Psoas muscle (tissue), 8 donors: Measurements from ENCODE around the gene LMO7. TPM values are rescaled to one million over a fixed set of nuclear protein-coding genes. Genes with fewer than 3 reads are reported as not detected.
A peak's percentile ranks its signal among the peaks of the same experiment; 100 is the strongest.

Source experiments
- ATAC-seq, 4 donors: fragments of 200-7000 bp; cut with Tn5 transposase; one replicate each; pipeline ENCODE4 v1.9.1; 2020; ENCODE audit warnings: moderate library complexity in 3 of 4, mild to moderate bottlenecking in 2 of 4
- DNase-seq, 2 donors: peaks; one replicate each; pipeline ENCODE4 v3.0.0-alpha.2; 2020
- H3K27ac ChIP-seq: fragments of 200-600 bp; one replicate; pipeline ENCODE4 v1.8.0; 2022
- H3K27me3 ChIP-seq, 3 donors: fragments of 200-600 bp in 1 of 3; one replicate each; pipeline versions ENCODE4 v1.6.1 to v1.8.0; 2013 to 2022; ENCODE audit warnings: low read length in 2 of 3, mild to moderate bottlenecking in 2 of 3, moderate library complexity in 1 of 3; ENCODE audit not compliant: insufficient read depth in 3 of 3
- H3K36me3 ChIP-seq, 2 donors: fragments of 200-600 bp in 1 of 2; one replicate each; pipeline versions ENCODE4 v1.6.1 to v1.8.0; 2013 to 2022; ENCODE audit warnings: low read depth in 1 of 2, mild to moderate bottlenecking in 1 of 2, moderate library complexity in 1 of 2; ENCODE audit not compliant: insufficient read depth in 1 of 2
- H3K4me1 ChIP-seq: fragments of 200-600 bp; one replicate; pipeline ENCODE4 v1.8.0; 2022
- H3K4me3 ChIP-seq: fragments of 200-600 bp; one replicate; pipeline ENCODE4 v1.8.0; 2022; ENCODE audit warnings: mild to moderate bottlenecking
- H3K9me3 ChIP-seq: fragments of 200-600 bp; one replicate; pipeline ENCODE4 v1.8.0; 2022
- WGBS, 3 donors: extraction: QIAGEN DNeasy Blood & Tissue Kit; methylation state at CpG; one replicate each; pipeline versions ENCODE4 v1.1.6 to v1.1.7; 2013; 5-methylcytosine and 5-hydroxymethylcytosine counted together
- intact Hi-C, 2 donors: fragments of 100-400 bp; cut with DNase I; formaldehyde crosslinking; loops; one replicate each; pipeline versions ENCODE4 v1.11.0 to v1.14.2; 2022
- polyA plus RNA-seq, 3 donors: library from polyadenylated mRNA; stranded (reverse); fragments of 200-250 nt; gene quantifications; one replicate each; pipeline ENCODE4 v1.2.3, GENCODE V29; 2013
- total RNA-seq, 4 donors: library from RNA; stranded (reverse); fragmentation: NEBNext Ultra II Directional in 2 of 4; extraction: Animal tissue kit (Norgen Biotek cat#: 25700) in 2 of 4; gene quantifications; one replicate each; pipeline versions ENCODE4 v1.2.1 to v1.2.4, GENCODE V29; 2021 to 2023
- TF ChIP-seq, protein P1 (sequence below): fragments of 200-600 bp; IDR thresholded peaks from one replicate; pipeline ENCODE4 v1.8.0; 2022; ENCODE audit warnings: antibody characterized with exemption
- donor health status: healthy with polysubstance abuse.
- donor health status: DM: no; HTN: no; CAD: no; lungs with moderate emphysema.
- donor health status: Bipolar disorder and iron deficiency.
- donor health status: healthy.
- donor health status: DM: yes; HTN: yes; CAD: no.
- donor health status: DM: no; HTN: no; CAD: no.
- donor health status: DM: no; HTN: no; CAD: no.
- donor health status: DM: yes; HTN: yes; CAD: no.

LMO7 gene
- total and polyA plus RNA-seq, 7 donors = 15.3 to 271 (median 97.9) TPM

DNA sequence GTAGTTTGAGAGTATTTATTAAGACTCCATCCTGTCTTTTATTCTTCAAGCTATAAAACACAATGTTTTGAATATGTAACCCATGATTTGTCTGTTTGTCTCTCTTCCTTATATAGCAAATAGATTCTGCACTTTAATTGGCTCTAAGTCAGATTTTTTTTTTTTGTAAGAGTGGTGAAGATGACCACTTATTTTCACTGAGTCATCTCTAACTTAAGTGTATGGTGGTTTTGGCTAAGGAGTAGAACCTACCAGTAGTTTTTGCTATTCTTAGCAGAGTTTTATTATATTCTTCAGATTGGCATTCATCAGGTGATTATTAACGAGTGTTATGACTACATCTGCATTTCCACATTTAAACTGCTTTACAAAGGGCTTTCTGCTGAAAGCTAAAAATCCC lies 194.7 kb downstream of the LMO7 start:
- Histone ChIP-seq H3K9me3 (no peaks in the 10 kb centered on the region), H3K36me3 (peaks cover 2 to 41% of the 10 kb centered on the region in 2 donors), H3K4me1 (peaks cover 29% of the 10 kb centered on the region), H3K27ac (no peak overlapping the region), H3K4me3 (no peak overlapping the region), H3K27me3 (no peaks in the 10 kb centered on the region)
- TF ChIP-seq, protein P1, sequence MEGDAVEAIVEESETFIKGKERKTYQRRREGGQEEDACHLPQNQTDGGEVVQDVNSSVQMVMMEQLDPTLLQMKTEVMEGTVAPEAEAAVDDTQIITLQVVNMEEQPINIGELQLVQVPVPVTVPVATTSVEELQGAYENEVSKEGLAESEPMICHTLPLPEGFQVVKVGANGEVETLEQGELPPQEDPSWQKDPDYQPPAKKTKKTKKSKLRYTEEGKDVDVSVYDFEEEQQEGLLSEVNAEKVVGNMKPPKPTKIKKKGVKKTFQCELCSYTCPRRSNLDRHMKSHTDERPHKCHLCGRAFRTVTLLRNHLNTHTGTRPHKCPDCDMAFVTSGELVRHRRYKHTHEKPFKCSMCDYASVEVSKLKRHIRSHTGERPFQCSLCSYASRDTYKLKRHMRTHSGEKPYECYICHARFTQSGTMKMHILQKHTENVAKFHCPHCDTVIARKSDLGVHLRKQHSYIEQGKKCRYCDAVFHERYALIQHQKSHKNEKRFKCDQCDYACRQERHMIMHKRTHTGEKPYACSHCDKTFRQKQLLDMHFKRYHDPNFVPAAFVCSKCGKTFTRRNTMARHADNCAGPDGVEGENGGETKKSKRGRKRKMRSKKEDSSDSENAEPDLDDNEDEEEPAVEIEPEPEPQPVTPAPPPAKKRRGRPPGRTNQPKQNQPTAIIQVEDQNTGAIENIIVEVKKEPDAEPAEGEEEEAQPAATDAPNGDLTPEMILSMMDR = no peak
- intact Hi-C loops = no loop called here
- no peak for DNase-seq
- peak in 1 of 4 donors; percentile 13 for ATAC-seq
- WGBS, 3 donors = 43 to 77% (median 71%) methylated on average over 1 of the region's 1 CpG

DNA sequence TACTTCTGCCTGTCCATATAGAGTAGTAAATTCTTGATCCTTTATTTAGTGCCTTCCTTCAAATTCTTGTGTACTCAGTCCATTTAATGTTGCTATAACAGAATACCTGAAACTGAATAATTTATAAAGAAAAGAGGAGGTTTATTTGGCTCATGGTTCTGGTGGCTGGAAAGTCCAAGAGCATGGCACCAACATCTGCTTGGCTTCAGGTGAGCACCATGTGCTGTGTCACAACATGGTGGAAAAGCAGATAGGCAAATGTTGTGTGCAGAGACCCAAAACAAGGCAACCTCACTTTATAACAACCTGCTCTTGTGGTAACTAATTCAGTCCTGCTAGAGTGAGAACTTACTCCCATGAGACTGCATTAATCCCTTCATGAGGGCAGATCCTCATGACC lies 195.3 kb downstream of the LMO7 start:
- ATAC-seq (no peak), DNase-seq (no peak)
- TF ChIP-seq, protein P1 = no peak
- Histone ChIP-seq H3K4me1 (peaks cover 32% of the 10 kb centered on the region), H3K27me3 (no peaks in the 10 kb centered on the region), H3K4me3 (no peak overlapping the region), H3K9me3 (no peaks in the 10 kb centered on the region), H3K36me3 (peaks cover 2 to 41% of the 10 kb centered on the region in 2 donors), H3K27ac (no peak overlapping the region)
- intact Hi-C loops = no loop called here

DNA sequence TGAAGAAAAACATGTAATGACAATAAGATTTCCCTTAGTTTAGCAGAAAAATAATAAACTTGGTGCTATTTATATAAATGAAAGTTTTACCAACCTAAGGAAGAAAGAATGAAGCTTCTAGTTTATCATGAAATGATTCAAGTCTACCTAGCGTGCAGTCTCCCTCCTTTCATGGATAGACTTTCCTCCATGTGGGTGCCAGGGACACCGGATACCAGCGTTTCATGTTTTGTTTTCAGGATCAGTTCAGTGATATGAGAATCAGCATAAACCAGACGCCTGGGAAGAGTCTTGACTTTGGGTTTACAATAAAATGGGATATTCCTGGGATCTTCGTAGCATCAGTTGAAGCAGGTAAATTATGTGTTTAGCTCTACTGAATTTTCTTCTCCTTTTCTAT lies 196.7 kb downstream of the LMO7 start:
- H3K36me3 ChIP-seq = peaks cover 0 to 52% of the 10 kb centered on the region in 2 donors
- no peaks in the 10 kb centered on the region for H3K27me3 ChIP-seq
- intact Hi-C loops = no loop called here
- no peak for DNase-seq
- TF ChIP-seq, protein P1 = no peak
- peaks cover 32% of the 10 kb centered on the region for H3K4me1 ChIP-seq
- no peak overlapping the region for H3K4me3 ChIP-seq
- peak in 2 of 4 donors; percentile 51 to 62 for ATAC-seq
- no peak overlapping the region for H3K27ac ChIP-seq
- WGBS, 3 donors = 37 to 64% (median 54%) methylated on average over 5 of the region's 5 CpGs
- H3K9me3 ChIP-seq = no peaks in the 10 kb centered on the region

DNA sequence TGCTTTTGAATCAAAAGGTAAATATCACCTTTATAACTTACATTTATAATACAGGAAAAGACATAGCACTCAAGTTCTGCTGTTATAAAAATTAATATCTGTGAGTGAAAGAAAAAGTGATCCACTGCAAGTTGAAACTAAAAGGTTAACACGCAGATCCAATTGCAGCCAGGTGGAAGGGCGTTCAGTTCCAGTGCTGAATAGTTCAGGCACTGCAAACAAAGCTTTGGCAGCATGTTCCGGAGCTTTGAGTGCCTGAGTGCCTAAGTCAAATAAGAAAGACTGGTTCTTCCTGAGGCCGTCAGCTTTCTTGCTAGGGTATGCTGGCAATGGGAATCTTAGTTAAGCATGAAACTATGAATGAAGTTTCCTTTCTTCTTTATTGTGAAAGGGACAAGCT lies 200.3 kb downstream of the LMO7 start:
- Histone ChIP-seq H3K36me3 (peaks cover 1 to 81% of the 10 kb centered on the region in 2 donors), H3K9me3 (no peaks in the 10 kb centered on the region), H3K4me1 (peaks cover 26% of the 10 kb centered on the region), H3K4me3 (no peak overlapping the region), H3K27me3 (no peaks in the 10 kb centered on the region), H3K27ac (peak overlapping the region; percentile 25)
- peak in 2 of 4 donors; percentile 70 to 74 for ATAC-seq
- no peak for DNase-seq
- WGBS, 3 donors = 27 to 32% (median 32%) methylated on average over 4 of the region's 4 CpGs
- TF ChIP-seq, protein P1 = no peak
- intact Hi-C loops = loop anchor here in 1 of 2 donors (5.0 kb wide), 1 partner anchor 139 kb away; no protein-coding TSS in a partner anchor

DNA sequence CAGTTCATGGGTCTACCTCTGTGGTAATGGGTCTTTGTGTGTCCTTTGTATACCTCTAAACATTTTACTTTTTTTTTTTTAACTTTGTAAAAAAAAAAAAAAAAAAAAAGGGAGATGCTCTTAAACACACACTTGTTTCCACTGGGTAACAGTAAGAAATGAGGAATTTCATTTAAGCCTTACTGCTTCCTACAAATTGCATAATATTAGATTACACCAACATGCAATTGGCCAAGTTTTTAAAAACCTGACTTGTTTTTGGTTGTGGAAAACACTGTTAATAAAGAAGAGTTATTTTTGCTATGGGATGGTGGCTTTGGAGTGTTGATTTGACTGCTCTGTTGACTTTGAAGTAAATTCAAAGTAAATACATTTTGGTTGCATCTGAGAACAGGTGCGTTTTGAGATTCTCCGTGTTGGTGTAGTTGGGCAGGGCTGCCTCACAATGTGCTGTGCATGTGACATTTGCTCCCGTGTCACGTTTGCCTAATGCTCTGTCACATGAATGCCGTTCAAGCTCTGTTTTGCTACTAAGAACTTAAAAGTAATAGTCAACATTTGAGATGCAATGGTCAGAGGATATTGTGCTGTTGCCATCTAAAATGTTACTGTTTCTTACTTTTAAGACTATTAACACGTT lies 202.4 kb downstream of the LMO7 start:
- H3K9me3 ChIP-seq = no peaks in the 10 kb centered on the region
- ATAC-seq (no peak), DNase-seq (no peak)
- WGBS, 3 donors = 45 to 69% (median 49%) methylated on average over 6 of the region's 6 CpGs
- intact Hi-C loops = loop anchor here in 1 of 2 donors (5.0 kb wide), 1 partner anchor 141 kb away; no protein-coding TSS in a partner anchor
- TF ChIP-seq, protein P1 = no peak
- peaks cover 14 to 98% of the 10 kb centered on the region in 2 donors for H3K36me3 ChIP-seq
- no peak overlapping the region for H3K27ac ChIP-seq
- H3K4me3 ChIP-seq = no peak overlapping the region
- peaks cover 10% of the 10 kb centered on the region for H3K4me1 ChIP-seq
- no peaks in the 10 kb centered on the region for H3K27me3 ChIP-seq
